Globus pallidus (tissue), 1 donor: ENCODE measurements around the gene FOXF2.

Experiments
- DNase-seq: peaks from one replicate; pipeline ENCODE4 v3.0.0-alpha.2; 2015; ENCODE audit warnings: low spot score

The FOXF2 gene

DNA sequence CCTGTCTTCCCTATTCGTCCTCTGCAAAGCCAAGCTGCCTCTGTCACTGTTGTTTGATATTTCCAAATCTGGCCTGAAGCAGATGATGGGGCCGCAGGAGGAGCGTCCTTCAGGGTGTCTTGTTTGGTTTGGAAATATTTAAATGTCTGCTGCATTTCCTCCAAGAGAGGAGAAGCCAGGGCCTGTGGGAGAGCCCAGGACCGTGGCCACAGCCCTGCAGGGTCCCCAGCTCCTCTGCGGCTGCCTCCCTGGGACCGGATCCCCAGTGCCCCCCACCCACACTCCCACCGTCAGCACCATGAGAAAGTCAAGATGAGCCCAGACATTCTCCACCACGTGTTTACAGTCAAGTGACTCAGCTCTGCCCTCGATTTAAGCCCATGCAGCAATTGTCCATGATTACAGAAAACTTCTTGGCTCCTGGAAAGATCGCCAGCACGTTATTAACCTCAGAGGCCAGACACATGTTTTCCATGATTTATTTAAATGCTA lies 18.2 kb downstream of the FOXF2 start:
- no peak for DNase-seq

DNA sequence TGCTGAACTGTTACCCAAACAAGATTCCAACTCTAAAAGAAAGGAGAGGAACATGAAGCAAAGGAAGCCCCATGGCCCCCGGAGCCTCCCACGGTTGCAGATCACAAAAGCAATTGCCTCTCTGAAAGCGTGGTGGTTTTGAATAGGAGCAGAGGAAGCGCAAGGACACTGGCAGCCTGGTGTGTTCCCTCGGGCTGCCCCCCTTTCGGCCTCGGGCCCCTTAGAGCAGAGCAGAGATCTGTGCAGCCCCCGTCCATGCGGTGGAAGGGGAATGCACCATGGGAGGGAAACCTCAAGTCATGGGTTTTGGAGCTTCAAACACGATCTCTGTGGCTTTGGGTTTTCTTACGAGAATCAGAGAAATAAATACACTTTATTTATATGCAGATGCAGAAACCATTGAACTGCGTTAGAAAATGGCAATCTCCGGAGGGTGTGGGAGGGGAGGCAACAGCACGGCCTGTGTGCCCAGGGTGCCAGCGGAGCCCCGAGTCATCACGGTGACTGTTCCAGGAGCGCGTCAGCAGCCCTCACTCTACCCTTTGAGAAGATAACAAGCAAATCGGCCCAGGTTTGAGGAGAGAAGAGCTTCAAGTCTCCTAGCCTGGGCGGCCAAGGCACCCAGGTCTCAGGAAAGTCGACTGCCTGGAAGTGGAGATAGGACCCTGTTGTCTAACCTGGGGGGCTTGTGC lies 20.5 kb downstream of the FOXF2 start:
- no peak for DNase-seq

DNA sequence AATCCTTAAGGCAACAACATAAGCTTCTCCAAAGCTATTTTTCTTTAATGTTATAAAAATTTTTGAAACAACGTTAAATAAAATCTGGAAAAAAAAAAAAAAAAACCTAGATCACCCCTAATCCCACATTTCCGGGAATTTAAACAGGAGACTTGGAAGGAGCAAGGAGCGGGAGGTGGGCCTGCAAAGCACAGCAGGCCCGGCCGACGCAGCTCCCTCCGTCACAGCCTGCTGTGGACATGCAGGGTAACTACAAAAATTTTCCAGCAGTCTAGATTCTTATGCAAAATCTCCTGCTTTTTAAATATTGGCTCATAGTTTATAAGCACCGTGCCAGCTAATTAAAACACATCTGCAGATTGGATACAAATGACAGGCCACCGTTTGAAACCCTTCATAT lies 23.5 kb downstream of the FOXF2 start:
- DNase-seq = no peak

DNA sequence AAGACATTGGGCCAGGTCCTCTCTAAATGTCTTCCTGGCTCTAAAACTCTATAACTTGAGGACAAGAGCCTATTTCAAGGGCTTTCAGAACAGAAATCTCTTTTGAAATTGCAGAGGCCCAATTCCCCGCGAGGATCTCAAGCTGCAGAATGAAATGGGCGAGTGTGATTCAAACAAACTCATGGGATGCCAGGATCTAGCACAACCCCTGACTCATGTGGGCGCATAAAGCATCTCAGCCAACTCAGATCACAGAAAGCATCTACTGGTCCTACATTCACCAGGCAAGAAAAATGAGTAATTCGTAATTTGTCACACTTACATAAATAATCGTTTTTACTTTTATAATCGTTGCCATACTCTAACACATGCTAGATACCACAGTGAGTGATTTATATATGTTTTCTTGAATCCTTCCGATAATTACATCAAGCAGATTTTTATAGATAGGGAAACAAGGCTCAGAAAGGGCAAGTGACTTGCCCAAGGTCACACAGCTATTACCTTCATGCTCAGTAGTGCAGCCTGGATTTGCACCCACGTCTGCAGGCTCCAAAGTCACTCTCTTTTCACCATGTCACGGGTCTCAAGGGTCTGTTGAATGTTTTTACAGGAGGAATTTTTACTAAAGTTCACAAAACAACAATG lies 26.2 kb downstream of the FOXF2 start:
- DNase-seq = no peak

DNA sequence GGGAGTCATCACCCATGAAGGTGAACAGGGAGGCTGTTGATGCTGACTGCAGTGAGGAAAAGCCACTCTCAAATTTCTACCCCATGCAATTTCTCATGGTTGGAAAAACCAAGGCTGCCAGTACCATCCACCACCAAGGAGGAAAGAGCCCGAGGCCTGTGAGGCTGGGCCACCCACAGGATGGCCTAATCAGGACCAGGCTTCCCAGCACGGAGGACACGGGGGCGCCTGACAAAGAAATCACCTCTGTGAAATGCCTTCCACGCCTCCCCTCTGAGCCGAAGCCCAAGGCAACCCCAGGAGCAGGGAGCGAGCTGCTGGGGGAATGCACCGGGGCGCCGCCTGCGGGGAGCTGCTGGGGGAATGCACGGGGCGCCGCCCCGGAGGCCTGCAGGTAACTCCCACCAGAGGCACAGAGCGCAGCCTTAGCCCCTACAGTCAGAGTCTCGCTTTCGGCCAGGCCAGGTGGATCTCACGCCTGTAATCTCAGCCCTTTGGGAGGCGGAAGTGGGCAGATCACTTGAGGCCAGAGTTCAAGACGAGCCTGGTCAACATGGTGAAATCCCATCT lies 26.9 kb downstream of the FOXF2 start:
- no peak for DNase-seq

DNA sequence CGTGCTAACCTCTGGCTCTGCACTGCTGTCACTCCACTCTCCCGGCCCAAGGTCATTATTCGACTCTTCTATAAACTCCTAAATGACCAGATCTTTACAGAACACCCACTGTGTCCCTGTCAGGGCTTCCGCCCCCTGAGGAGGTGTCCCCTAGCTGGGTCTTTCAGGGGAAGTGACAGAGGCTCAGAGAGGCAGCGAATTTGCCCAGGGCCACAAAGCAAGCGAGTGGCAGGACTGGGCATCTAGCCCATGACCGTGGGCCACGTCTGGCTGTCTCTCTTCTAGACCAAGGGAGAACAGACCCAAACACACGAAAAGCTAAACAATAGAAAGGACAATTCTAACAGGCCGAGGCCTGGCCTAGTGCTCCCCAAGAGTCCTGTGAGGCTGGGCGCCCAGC lies 27.4 kb downstream of the FOXF2 start:
- no peak for DNase-seq

DNA sequence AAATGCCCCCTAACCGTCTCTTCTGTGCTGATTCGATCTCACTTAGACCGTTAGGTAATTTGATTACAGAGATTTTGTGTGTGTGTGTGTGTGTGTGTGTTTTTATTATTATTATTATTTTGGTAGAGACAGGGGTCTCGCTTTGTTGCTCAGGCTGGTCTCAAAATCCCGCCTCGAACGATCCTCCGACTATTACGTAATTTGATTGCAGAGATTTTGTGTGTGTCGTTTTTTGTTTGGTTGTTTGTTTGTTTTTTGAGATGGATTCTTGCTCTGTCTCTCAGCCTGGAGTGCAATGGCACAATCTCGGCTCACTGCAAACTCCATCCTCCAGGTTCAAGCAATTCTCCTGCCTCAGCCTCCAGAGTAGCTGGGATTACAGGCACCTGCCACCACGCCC lies 28.3 kb downstream of the FOXF2 start:
- DNase-seq = no peak

DNA sequence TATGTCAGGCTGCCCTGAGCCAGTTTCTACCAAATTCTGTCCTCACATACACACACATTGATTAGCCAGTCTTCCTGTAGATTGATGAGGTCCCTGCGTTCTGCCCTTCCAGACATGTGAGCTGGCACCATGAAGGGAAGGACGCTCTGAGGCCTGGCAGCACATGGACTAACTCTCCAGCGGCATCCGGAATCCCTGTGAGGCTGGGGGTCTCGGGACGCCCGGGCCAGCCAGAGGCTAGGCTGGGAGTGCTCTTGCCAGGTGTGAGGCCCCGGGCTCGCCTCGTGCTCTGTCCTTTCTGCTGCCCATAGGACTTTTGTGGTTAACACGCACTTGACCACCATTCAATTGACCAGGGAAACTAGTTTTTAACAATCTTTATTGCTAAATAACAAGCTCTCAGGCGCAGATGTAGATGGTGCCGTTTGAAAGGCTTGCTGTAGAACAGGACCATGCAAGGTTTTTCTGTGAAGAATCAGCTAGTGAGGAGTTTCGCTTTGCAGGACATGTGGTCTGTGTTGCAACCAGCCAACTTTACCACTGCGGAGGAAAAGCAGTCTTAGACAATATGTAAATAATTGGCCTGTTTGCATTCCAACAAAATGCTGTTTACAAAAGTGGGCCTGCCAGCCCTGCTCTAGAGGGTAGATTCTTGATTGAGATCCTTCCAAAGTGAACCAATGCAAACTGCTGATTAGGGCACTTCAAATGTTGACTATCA lies 29.3 kb downstream of the FOXF2 start:
- no peak for DNase-seq

DNA sequence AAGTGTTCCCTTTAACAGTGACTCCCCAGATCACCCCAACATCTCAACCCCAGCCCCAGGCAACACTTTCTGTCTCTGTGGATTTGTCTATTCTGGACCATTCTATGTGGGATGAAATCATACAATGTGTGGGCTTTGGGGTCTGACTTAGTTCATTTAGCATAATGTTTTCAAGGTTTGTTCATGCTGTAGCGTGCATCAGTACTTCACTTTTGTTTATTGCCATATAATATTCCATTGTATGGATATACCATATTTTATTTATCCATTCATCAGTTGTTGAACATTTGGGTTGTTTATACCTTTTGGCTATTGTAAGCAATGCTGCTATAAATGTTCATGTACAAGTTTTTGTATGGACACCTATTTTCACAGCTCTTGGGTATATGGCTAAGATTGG lies 31.0 kb downstream of the FOXF2 start:
- DNase-seq = no peak

DNA sequence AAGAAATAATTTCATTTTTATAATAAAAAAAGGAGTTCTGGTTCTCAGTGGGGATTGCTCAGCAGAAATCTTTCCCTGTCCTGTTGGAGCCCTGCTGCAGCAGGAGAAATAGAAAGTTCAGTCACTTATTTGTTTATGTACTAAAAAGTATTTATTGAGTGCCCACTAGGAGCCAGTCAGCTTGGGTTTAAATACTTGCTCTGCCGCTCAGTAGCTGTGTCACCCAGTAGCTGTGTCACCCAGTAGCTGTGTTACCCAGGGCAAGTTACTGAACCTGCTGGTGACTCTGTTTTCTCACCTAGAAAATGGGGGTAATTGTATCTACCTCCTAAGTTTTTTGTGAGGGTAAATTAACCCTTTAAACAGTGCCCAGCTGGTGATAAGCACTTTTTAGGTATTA lies 32.9 kb downstream of the FOXF2 start:
- DNase-seq = no peak

DNA sequence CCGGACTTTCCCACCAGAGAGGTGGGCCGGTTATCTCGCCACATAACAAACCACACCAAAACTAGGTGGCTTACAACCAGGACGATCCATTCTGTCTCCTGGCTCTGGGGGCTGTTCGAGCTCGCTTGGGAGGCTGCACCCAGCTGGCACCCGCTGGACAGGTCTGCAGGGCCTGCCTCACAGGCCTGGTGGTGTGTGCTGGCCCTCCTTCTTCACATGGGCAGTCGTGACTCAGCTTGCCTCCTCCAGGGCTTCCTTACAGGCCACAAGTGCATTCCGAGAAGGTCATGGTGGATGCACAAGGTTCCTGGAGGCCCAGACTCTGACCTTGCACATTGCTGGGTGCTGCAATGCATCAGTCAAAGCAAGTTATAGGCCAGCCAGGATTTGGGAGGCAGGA lies 34.2 kb downstream of the FOXF2 start:
- DNase-seq = no peak

DNA sequence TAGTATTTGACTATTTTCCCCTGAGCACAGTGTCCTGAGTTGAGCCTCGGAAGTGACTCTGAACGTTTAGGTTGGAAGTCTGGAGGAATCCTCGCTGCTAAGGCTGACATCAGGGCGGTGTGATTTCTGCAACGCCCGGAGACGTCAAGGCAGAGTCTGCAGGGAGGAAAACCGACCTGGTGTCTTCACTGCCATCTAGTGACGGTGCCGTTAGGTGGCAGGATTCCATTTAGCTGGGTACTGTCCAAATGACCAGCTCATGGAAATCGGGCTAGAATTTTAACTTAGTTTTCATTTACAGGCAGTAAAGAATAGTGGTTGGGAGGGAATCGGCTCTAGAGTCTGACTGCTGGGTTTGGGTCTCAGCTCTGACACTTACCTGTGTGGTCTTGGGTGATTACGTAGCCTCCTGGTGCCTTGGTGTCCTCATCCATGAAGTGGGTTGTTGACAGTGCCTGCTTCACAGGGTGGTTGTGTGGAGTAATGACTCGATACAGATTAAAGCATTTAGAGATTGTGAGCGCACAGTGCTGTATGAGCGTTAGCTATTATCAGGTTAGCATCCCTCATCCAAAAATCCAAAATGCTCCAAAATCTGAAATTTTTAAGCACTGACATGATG lies 35.0 kb downstream of the FOXF2 start:
- DNase-seq = peak; percentile 20

DNA sequence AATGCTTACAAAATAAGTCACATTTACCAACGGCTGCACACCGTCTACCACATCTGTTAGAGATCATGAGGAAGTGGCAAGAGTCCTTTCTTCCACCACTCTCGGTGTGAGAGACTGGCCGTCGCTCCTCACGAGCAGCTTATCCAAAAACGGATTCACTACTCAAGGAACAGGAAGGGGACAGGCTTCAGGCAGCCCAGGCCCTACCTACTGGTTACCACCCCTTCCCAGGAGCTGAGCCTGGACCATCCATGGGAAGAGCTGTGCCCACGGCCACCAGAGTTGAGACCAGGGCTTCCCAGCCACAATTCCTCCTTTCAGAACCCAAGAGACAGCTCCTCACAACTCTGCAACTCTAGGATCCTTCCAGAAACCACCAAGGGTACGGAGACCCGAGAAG lies 37.0 kb downstream of the FOXF2 start:
- no peak for DNase-seq

DNA sequence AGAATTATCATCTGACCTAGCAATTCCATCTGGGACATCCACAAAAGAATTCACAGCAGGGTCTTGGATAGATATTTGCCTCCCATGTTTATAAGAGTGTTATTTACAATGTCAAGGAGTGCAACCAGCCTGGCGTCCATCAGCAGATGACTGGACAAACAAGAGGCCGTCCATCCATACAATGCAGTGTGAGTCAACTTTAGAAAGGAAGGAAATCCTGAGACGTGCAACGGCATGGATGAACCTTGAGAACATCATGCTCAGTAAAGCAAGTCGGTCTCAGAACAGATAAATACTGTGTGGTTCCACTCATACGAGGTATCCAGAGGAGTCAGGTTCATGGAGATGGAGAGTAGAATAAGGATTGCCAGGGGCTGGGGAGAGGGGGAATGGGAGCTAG lies 46.4 kb downstream of the FOXF2 start:
- DNase-seq = no peak

DNA sequence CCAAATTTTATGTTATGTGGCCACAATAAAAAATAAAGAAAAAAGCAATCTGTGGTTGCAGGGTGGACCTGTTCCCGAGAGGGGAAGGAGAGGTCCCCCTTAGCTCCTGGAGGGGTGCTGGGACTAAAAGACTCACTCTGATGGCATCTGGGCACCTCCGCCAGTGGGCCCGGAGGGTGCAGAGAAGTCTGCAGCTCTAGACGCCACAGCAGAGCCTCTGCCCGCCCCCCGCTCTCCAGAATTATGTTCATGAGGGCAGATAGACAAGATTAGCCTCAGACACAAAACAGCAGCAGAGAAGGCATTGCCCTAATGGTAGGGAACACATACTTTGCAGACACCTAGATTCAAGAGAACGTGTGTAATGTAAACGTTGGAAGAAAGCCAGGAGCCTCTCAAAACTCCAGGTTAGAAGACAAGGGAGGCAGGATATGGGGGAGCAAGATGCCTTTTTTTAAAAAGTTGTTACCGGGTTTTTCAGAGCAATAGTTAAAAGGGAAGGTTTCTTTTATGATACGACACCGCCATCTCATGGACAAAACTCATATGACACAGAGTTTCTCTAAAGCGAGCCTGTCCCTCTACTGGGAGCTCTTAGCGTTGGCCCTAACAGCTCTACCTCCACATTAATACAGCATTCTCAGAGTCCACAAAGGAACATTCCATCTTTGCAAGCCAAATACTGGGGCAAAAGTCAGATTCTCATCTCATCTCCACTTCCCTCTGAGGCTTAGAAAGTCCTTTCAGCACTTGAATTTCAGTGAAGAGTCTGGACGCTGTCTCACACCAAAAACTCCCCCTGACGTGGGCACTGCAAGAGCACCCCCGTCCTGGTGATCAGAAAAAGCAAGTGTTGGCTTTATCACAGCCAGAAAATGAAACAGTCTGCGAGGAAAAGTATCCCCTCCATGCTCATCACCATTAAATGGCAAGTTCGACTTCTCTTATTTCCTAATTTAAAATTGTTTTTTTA lies 47.2 kb downstream of the FOXF2 start:
- DNase-seq = peak; percentile 51

DNA sequence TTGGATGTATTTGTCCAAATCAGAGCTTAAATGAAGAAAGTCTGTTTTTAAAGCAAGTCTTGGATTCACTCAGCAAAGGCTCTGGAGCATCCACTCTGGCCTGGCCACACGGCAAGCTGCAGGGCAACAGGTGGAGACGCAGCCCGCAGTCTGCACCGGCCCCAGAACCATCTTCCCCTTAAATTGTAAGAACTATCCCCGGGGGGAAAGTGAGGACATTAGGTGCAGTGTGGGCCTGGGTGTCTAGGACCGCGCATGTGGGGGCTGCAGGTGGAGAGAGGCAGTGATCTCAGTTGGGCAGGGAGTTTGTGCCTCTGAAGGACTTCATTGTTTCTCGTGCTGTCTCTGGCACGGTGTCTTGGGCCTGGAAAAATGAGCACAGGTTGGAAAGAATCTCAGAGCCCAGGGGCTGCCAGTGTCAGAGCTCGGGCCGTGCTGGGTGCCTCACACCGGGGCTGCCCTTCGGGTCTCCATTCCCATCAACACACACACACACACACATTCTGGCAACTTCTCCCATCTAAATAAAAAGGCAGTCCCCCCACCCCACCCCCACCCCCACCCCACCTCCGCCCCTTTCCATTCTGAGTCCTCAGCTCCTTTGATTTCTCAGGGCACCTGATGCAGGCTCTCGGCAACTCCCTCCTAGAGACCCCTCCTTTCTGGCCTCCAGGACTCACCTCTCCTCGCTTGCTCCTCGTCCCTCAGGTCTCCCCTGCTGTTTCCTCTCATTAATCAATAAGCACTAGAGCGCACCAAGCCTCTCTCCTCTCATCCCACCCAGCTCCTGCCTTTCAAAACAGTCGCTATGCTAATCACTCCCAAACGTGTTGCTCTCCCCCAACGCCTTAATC lies 48.4 kb downstream of the FOXF2 start:
- no peak for DNase-seq

DNA sequence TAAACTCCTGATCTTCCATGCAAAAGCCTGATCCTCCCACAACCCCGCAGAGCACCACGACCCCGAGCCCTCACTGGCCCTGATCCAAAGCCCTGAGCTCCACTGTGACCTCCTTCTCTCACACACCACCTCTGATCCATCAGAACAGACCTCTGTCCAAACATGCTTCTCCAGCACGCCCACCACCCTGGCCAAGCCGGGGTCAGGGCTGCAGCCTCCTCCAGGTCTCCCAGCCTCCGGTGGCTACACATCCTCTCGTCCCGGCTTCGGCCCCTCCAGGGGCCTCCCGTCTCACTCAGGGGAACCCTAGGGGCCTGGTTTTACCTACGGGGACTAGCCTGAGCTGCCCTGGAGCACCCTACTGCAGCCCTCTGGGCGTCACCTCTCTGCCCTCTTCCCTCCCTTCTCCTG lies 49.1 kb downstream of the FOXF2 start:
- DNase-seq = no peak

DNA sequence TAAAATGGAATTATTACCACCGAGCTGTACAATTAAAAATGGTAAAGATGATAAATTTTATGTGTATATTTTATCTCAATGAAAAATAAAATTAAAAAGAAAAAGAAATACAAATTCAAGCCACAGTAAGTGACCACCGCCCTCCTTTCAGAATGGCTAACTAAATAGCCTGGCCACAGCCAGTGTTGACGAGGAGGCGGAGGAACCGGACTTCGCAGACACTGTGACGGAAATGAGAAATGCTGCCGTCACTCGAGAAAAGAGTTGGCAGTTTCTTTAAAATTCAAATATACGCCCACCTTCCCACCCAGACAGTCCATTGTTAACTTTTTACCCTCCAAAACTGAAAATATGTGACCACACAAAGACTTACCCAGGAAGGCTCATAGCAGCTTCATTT lies 50.0 kb downstream of the FOXF2 start:
- DNase-seq = no peak

DNA sequence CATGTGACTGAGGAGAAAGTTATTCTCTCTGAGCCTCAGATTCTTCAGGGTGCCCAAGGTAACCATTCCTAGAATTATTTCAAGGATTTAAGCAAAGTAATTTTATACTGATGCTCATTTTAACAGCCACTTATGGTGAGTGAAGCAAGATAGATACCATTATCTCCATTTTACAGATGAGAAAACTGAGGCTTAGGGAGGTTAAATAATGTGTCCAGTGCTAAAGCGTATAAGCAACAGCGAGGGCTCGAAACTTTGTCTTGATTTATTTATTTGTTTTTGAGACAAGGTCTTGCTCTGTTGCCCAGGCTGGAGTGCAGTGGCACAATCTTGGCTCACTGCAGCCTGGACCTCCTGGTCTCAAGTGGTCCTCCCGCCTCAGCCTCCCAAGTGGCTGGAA lies 53.6 kb downstream of the FOXF2 start:
- no peak for DNase-seq
